GM19455 (cell line): ENCODE data around the gene PTBP3.
"Not testable (repeated sequence)": the region's sequence is repeated elsewhere in the genome, so short reads cannot be mapped to it uniquely, and the experiment has no call there.

Experiments
- ATAC-seq: cut with Tn5 transposase; IDR thresholded peaks from one replicate; pipeline ENCODE4 v1.9.1; 2021; ENCODE audit not compliant: unreplicated experiment

The PTBP3 gene

DNA sequence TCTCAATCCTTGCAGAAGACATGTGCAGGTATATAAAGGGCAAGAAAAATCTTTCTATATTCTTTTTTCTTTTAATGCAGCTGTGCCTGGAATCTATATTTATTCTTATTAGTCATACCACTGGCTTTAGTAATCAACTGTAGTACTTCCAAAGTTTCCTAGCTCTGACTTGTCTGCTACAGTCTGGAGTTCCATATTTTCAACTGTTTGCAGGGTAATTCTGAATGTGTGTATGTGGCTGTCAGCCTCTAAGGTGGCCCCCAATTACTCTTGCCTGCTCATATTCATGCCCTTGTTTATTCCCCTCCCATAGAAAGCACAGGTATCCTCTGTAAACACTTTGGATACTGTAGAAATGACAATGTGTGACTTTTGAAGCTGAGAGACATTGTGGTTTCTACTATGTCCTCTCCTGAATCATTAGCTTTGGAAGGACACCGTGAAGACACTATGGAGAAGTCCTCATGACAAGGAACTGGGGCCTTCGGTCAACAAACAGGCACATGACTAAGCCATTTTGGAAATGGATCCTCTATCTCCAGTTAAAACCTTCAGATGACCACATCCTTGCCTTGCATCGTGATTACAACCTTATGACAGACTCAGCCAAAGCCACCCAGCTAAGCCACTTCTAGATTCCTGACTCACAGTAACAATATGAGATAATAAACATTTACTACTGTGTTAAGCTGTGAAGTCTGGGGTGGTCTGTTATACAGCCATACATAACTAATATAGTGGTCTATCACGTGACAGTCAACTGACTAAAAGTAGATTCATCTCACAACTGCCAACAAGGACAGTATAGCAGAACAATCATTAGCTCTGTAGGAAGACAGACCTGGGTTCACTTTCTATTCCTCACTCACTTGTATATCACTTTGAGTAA lies 108.8 kb downstream of the PTBP3 start:
- peak; percentile 65 for ATAC-seq

DNA sequence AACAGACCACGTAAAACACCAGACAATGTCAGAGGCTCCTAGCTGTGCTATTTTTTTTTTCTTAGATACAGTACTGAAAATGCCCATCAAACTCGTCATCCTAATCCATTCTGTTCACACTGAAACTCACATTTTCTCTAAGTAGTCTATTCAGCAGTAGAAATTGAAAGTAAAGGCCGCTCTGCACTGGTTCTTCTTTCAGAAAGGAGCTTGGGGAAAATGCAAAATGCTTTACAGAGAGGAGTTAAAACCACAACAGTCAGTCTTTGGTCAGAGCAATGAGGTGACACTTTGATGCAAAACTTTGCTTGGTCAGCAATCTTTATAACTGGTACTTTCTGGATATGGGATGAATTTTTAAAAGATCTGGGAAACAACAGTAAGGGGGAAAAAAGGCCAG lies 114.5 kb downstream of the PTBP3 start:
- peak; percentile 97 for ATAC-seq

DNA sequence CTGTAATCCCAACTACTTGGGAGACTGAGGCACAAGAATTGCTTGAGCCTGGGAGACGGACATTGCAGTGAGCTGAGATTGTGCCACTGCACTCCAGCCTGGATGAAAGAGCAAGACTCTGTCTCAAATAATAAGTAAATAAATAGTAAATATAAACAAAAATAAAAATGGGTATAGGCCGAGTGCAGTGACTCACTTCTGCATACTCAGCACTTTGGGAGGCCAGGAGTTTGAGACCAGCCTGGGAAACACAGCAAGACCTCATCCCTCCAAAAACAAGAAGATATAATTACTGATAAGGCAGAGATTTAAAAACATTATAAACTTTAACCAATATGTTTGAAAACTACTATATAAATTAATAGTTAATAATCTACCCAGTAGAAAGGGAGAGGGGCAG lies 120.5 kb downstream of the PTBP3 start:
- no peak for ATAC-seq

DNA sequence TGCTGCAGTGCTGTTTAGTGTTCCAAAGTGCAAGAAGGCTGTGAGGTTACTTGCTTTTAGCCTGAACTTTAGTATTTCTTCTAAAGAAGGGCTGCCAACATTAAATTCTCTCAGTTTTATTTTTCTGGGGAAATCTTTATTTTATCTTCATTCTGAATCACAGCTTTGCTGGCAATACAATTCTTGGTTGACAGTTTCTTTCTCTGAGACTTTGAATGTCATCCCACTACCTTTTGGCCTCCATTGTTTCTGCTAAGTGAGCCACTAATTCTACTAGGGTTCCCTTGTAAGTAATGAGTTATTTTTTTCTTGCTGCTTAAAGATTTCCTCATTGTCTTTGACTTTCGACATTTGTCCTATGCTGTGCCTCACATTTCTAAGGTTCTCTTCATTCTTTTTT lies 126.0 kb downstream of the PTBP3 start:
- no peak for ATAC-seq

DNA sequence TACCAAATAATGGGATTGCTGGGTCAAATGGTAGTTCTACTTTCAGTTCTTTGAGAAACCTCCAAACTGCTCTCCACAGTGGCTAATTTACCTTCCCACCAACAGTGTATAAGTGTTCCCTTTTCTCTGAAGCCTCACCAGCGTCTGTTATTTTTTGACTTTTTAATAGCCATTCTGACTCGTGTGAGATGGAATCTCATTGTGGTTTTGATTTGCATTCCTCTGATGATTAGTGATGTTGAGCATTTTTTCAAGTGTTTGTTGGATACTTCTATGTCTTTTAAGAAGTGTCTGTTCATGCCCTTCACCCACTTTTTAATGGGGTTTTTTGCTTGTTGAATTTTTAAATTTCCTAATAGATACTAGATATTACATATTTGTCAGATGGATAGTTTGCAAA lies 129.9 kb downstream of the PTBP3 start:
- ATAC-seq, result no peak

DNA sequence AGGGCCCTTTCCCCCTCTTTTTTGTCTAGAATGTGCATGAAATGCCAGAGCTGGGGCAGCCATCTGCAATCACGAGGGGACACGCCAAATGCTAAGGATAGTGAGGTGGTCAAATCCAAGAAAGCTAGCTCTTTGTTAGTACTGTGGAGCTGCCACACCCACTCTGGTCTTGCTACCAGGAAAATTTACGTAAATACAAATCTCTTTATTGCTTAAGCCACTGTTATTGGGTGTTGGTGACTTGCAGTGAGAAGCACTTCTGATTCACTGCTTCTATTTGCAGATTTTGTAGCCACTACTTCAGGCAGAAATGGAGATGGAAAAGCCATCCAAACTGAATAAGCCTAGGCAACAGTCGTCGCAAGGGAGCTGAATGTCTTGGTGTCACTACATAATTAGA lies 132.7 kb downstream of the PTBP3 start:
- ATAC-seq, result no peak

DNA sequence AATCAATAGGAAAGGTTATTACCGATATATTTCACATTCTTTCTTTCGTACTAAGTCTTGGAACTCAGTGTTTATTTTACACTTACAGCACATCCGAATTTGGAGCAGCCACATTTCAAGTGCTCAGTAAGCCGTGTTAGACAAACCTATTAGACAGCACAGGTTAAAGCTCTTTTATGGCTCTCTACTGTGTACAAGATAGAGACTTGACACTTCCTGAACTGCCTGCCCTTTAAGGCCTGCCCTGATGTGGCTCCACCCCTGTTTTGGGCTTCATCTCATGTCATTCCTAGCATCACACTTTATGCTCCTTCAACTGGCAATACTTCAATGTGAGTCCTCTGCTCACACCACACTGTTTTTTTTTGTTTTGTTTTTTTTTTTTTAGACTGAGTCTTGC lies 134.8 kb downstream of the PTBP3 start:
- ATAC-seq, result no peak

DNA sequence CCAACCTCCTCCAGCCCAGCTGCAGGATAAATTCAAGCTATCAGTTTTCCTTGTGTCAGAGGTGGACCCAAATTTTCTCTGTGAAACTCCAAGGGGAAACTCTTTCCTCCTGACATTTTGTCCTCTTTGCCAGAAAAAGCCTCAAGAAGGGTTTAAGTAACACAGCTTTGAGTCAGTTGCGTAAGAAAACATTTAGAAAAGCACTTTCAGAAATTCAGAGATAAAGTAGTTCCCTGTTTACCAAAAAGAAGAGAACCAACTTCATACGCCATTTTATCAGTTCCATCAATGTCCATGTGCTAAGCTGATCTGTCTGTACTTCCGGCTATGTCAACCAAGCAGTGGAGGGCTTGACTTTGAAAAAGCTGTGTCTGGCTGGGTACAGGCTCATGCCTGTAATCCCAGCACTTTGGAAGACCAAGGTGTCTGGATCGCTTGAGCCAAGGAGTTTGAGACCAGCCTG lies 138.4 kb downstream of the PTBP3 start:
- no peak for ATAC-seq

DNA sequence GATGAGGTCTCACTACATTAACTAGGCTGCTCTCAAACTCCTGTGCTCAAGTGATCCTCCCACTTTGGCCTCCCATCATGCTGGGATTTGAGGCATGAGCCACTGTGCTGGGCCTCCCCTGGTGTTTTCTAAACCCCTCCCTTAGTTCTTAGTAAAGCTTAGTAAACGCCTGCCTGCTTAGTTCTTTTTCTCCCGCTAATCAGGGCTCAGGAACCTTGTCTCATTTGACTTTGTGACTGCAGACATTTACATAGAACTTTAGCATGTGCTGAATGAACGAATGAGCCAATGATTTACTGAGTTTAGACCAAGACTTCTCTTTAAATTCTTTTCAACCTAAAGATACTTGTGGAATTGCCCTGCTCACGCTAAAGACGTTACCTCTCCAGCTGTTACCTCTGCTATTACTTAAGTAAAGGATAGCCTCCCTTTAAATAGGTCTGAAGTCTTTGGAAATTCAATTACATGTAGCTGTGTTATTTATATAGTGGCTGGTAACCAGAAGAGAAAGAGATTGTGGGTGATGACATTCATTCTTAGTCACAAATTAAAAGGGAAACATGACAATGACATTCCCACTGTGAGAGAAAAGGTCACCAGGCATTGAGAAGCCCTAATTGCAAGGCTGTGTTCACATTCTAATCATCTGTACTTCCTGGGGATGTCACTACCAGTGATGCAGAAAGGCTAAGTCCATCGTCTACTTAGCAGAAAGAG lies 139.7 kb downstream of the PTBP3 start:
- no peak for ATAC-seq

DNA sequence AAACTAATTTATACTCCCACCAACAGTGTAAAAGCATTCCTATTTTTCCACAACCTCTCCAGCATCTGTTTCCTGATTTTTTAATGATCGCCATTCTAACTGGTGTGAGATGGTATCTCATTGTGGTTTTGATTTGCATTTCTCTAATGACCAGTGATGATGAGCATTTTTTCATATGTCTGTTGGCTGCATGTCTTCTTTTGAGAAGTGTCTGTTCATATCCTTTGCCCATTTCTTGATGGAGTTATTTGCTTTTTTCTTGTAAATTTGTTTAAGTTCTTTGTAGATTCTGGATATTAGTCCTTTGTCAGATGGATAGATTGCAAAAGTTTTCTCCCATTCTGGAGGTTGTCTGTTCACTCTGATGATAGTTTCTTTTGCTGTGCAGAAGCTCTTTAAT lies 143.1 kb downstream of the PTBP3 start:
- not testable (repeated sequence) for ATAC-seq

DNA sequence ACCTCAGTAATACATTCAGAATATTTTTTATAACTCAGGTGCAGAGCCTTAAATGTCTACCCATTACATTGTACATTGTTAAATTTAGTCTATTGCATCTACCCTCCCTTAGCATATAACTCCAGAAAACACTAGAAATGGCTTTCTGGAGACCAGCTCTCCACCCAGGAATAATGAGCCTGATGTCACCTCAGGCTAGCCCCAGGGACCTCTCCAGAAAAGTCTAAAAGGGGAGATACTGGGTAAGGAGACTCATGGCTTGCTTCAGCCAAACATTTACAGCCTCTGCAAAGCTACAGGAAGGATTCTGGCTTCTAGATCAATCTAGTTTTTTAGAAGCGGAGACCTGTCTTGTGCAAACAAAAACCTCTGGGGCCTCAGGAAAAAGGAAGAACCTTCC lies 144.5 kb downstream of the PTBP3 start:
- no peak for ATAC-seq

DNA sequence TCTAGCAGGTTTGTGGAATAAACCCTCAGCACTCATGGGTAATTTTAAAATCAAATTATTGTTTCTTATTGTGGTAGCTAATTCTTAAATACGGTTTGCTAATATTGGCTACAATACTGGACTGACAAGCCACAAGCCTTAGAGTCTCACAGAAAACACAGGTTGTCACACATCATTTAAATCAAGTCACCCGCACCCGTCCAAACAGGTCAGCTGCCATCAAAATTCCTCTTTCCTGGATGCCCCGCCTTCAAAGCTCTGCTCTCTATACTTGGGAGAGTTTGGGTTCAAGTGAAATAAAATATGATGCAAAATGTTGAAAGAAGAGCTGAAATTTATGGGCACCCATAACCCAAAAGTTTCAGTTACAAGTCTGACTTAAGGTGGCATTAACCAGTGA lies 146.0 kb downstream of the PTBP3 start:
- no peak for ATAC-seq

DNA sequence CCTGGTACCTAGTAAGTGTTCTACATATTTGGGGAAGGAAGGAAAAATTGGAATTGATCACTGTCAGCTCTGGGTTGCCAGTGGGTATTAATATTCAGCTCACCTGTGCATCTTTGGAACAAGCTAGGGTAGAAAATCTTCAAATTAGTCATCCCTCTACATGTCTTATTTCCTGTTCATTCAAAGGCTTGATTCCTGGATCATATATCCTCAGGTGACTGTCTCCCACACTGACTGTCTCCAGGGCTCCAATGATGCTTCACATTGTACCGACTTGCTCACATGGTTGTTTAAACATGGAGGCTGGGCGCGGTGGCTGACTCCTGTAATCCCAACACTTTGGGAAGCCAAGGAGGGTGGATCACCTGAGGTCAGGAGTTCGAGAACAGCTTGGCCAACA lies 146.7 kb downstream of the PTBP3 start:
- no peak for ATAC-seq

DNA sequence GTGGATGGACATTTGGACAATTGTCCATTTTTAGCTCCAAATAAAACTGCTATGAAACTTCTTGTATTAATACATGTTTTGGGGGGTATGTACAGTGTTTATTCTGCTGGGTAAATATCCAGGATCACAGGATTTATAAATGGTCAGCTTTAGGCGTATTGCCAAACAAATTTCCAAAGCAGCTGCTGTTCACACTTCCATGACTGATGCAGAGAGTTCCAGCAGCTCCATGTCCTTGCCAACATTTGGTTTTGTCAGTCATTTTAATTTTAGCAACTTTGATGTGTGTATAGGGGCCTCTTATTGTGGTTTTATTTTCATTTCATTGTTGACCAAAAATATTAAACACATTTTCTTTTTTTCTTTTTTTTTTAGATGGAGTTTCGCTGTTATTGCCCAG lies 148.5 kb downstream of the PTBP3 start:
- ATAC-seq, result no peak

DNA sequence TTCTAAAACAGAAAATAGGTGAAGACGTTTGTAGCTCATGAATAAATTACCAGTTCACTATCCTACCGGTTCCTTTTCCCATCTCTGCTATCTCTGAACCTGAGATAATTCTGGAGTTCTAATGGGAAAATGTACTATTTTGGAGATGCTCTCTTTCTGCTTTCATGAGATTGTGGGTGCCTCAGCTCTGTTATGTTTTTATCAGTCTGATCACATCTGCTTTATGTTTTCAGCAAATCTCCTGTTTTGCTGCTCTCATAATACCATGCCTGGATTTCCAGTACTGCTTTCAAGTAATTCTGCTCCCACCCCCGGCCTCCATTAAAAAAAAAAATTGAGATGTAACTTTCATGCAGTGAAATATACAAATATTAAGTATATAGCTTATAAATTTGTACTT lies 149.2 kb downstream of the PTBP3 start:
- no peak for ATAC-seq

DNA sequence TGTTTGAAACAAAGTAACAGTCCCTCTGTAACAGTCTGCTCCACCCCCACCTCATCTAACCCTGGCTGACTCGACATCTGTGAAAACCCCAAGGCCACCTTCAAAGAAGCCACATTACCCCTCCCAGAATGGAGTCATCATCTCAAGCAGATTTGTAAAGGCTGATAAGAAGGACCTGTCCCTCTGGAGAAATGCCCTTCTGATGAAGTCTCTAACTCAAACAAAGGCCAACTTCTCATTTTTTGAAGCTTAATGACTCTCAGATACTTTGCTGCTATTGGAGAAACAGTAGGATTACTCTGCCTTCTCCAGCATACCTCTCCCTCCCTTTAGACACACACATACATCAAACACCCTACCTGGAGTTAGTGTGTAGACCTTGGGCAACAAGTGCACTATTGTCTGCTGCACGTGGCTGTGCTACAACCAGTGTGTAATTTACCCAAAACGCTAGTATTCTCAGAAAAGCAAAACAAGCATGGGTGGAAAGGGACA lies 153.0 kb downstream of the PTBP3 start:
- no peak for ATAC-seq

DNA sequence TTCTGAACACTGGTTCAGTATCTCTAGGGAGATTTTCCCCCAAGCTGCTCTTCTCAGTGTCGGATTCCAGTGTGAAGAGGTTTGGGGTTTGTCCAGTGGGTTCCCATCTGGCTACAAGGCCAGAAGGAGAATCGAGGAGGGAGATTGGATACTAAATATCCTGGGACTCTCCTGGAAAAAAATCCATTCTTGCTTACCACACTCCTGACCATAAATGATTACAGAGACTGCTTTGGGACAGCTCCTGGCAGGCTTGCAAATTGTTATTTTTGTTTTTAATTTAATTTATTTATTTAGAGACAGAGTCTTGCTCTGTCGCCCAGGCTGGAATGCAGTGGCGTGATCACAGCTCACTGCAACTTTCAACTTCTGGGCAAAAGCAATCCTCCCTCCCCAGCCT lies 153.6 kb downstream of the PTBP3 start:
- ATAC-seq, result no peak

DNA sequence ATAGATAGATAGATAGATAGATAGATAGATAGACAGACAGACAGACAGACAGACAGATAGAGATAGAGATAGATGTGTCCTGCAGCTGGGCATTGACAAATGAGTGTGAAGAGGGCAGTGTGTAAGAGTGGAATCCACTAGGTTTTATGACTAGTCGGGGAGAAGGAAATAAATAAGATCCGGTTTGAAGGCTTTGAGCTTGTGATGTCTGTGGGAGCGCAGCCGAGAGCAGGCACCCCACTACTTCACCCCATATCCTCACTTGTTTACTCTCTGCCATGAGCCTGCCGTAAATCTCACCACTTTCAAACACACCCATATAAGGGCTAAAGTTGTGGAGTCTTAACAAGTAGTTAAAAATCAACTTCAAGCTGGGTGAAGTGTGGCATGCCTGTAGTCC lies 156.9 kb downstream of the PTBP3 start:
- ATAC-seq, result no peak

DNA sequence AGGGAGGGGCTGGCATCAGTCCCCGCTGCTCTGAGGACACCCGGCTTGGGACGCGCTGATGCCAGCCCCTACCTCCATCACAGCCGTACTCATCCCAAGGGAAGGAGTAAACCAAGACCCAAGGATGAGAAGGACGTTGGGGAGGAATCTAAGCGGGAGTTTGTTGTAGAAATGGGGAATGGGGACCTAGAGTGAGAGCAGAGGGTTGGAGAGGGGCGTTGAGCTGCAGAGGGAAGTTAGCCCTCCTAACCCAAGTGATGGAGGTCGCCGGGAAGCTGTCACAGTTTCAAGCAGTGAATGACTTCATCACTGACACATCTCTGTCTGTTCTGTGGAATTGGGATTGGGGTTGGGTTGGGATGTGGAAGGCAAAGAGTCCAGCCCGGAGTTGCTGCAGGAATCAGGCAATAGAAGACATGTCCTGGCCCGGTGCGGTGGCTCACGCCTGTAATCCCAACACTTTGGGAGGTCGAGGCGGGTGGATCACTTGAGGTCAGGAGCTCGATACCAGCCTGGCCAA lies 157.6 kb downstream of the PTBP3 start:
- ATAC-seq, result no peak

DNA sequence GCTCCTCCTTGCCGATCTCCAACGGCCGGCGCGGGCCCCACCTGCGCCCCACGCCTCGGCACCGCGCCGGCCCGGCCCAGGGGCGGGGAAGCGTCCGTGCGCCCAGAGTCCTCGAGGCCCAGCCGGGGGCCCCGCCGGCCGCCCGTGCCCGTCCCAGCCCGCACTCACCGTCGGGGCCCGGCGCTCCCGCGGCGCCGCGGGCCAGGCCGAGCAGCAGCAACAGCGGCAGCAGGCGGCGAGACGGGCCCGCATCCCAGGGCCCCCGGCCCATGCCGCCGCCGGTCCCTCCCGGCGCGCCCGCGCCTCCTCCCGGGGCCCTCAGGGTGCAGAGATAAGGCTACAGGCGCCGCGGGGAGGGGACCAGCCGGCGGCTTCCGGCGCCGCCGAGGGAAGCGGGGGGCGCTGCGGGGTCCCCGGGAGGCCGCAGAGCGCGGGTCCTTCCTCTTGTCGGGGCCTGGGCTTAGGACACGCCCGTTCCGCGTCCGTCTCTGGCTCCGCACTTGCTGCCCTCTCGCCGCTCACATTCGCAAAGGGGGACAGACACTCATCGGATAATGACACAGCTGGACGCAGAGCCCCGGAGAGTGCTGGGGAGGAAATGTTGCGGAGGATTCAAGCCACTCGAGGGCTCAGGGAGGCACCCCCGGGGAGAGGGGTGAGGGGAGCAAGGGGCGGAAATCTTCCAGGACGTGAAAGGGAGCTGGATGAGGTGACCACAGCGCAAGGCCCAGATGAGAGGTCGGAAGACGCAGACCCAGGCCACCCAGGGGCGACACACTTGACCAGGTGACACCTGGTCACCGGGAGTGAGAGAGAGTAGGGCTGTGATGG lies 158.2 kb downstream of the PTBP3 start, which contains the start of gene SUSD1:
Gene SUSD1 (minus strand): TSS at position 333 of the 831 bp plus-strand sequence. CDS start 62 bp downstream, at position 271.
- ATAC-seq, result peak; percentile 59
